IPS-20b (cell line): ENCODE results near the gene PROZ.

Source experiments
- H3K27ac ChIP-seq: one replicate; pipeline ENCODE4 v1.5.1; 2013; ENCODE audit warnings: low read length
- H3K27me3 ChIP-seq: 2 replicates; pipeline ENCODE4 v1.6.1; 2013; ENCODE audit warnings: mild to moderate bottlenecking, low read length, inconsistent platforms; ENCODE audit not compliant: insufficient read depth
- H3K36me3 ChIP-seq: 2 replicates; pipeline ENCODE4 v1.6.1; 2013; ENCODE audit warnings: low read depth, mild to moderate bottlenecking, inconsistent platforms, low read length, moderate library complexity; ENCODE audit not compliant: insufficient read depth
- H3K4me1 ChIP-seq: 2 replicates; pipeline ENCODE4 v1.6.1; 2013; ENCODE audit warnings: mild to moderate bottlenecking, control low read depth, inconsistent platforms, low read length, moderate library complexity; ENCODE audit not compliant: insufficient read depth
- H3K4me3 ChIP-seq: 2 replicates; pipeline ENCODE4 v1.5.1; 2013; ENCODE audit warnings: mild to moderate bottlenecking, low read length, inconsistent platforms
- H3K9ac ChIP-seq: 2 replicates; pipeline ENCODE4 v1.6.1; 2013; ENCODE audit warnings: low read depth, mild to moderate bottlenecking, inconsistent platforms, low read length, moderate library complexity
- H3K9me3 ChIP-seq: 2 replicates; pipeline ENCODE4 v1.6.1; 2013; ENCODE audit warnings: mild to moderate bottlenecking, low read depth, low read length, inconsistent platforms; ENCODE audit not compliant: insufficient read depth

Gene PROZ

DNA sequence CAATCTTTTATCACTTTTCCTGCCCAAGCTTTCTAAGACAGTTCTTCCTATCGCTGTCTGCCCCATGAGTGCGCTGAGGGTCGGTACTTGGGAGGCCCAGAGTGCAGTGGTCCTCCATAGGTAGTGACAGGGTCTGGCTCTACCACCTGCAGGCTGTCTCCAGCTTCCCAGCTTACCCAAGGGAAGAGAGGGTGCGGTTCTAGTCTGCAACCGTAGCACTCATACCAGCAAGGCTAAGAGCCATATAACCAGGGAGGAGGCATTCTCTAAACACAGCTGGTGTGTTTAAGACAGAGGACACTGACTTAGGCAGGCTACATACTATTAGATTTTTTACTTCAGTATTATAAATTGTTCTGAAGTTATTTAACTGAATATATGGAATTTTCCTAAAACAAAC lies 8.2 kb downstream of the PROZ start:
- Histone ChIP-seq H3K27ac (no peak overlapping the region), H3K36me3 (peaks cover 35% of the 10 kb centered on the region; the same call in 1 of the 2 replicates), H3K4me3 (no peak overlapping the region), H3K9me3 (no peaks in the 10 kb centered on the region), H3K4me1 (peaks cover 4% of the 10 kb centered on the region; the same call in 1 of the 2 replicates), H3K9ac (no peak overlapping the region), H3K27me3 (no peaks in the 10 kb centered on the region)

DNA sequence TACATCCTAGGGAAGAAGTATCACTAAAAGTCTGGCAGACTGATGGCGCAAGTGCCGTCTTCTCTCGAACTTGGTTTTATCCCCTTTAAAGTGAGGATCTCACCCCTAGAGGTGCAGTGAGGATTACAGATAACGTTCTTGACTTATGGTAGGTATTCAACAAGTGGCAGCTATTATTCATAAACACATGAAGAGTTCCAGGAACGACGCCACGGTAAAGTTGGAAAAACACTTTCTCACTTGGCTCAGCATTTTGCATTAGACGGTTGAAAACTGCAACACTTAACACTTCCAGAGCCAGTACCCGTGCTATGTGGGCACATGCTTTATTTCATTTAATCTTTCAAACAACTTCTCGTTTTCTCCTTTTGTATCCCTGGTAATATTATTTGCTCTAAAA lies 8.7 kb downstream of the PROZ start:
- Histone ChIP-seq H3K9me3 (no peaks in the 10 kb centered on the region), H3K4me1 (peaks cover 4% of the 10 kb centered on the region; the same call in 1 of the 2 replicates), H3K9ac (no peak overlapping the region), H3K4me3 (no peak overlapping the region), H3K27ac (no peak overlapping the region), H3K36me3 (peaks cover 39% of the 10 kb centered on the region; the same call in 1 of the 2 replicates), H3K27me3 (no peaks in the 10 kb centered on the region)

DNA sequence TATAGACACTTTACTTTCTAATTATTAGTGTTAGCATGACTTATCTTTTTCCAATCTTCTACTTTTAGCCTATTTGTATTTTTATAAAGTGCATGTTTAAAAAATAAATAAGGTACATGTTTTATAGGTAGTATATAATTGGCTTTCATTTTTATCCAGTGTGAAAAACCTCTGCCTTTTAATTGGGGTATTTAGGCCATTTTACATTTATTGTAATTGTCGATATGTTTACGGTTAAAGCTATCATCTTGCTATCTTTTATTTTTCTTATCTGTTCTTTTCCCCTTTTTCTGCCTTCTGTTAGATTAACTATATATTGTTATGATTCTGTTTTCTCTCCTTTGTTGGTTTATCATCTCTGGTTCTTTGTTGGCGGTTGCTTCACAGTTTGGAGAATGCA lies 9.1 kb downstream of the PROZ start:
- Histone ChIP-seq H3K27ac (no peak overlapping the region), H3K4me3 (no peak overlapping the region), H3K27me3 (no peaks in the 10 kb centered on the region), H3K9me3 (no peaks in the 10 kb centered on the region), H3K36me3 (peaks cover 43% of the 10 kb centered on the region; the same call in 1 of the 2 replicates), H3K9ac (no peak overlapping the region), H3K4me1 (peaks cover 4% of the 10 kb centered on the region; the same call in 1 of the 2 replicates)

DNA sequence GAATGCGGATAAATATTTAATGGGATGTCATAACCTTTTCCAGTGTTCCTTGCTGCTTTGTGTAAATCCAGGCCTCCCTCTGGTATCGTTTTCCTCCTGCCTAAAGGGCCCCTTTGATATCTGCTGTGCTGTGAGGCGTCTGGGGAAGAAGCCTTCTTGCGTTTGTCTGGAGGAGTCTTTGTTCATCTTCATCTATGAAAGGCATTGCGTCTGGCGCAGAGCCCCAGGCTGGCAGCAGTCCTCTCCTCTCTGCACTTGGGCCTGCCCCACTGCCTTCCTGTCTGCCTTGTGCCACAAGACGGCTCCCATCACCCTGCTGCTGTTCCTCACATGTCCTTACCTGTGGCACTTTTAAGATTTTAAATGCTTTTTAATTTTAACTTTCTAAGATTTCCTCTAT lies 9.8 kb downstream of the PROZ start:
- H3K4me3 ChIP-seq, result no peak overlapping the region
- H3K9me3 ChIP-seq, result no peaks in the 10 kb centered on the region
- H3K36me3 ChIP-seq, result peaks cover 49% of the 10 kb centered on the region; the same call in 1 of the 2 replicates
- no peaks in the 10 kb centered on the region; the same call in 1 of the 2 replicates for H3K4me1 ChIP-seq
- H3K27ac ChIP-seq, result no peak overlapping the region
- H3K27me3 ChIP-seq, result no peaks in the 10 kb centered on the region
- no peak overlapping the region for H3K9ac ChIP-seq

- Histone ChIP-seq H3K36me3 (peaks cover 55% of the 10 kb centered on the region), H3K9me3 (no peaks in the 10 kb centered on the region), H3K4me1 (no peaks in the 10 kb centered on the region), H3K9ac (no peak overlapping the region), H3K4me3 (no peak overlapping the region), H3K27ac (no peak overlapping the region), H3K27me3 (no peaks in the 10 kb centered on the region)
Measured at GRCh38 chr13:113169277-113170272, 11.1 kb downstream of the PROZ start.

GRCh38 chr13:113170511-113170910 lies 12.1 kb downstream of the PROZ start:
- H3K4me1 ChIP-seq, result no peaks in the 10 kb centered on the region
- H3K4me3 ChIP-seq, result no peak overlapping the region
- H3K27me3 ChIP-seq, result no peaks in the 10 kb centered on the region
- H3K36me3 ChIP-seq, result peaks cover 64% of the 10 kb centered on the region
- H3K9ac ChIP-seq, result no peak overlapping the region
- H3K27ac ChIP-seq, result no peak overlapping the region
- H3K9me3 ChIP-seq, result no peaks in the 10 kb centered on the region

DNA sequence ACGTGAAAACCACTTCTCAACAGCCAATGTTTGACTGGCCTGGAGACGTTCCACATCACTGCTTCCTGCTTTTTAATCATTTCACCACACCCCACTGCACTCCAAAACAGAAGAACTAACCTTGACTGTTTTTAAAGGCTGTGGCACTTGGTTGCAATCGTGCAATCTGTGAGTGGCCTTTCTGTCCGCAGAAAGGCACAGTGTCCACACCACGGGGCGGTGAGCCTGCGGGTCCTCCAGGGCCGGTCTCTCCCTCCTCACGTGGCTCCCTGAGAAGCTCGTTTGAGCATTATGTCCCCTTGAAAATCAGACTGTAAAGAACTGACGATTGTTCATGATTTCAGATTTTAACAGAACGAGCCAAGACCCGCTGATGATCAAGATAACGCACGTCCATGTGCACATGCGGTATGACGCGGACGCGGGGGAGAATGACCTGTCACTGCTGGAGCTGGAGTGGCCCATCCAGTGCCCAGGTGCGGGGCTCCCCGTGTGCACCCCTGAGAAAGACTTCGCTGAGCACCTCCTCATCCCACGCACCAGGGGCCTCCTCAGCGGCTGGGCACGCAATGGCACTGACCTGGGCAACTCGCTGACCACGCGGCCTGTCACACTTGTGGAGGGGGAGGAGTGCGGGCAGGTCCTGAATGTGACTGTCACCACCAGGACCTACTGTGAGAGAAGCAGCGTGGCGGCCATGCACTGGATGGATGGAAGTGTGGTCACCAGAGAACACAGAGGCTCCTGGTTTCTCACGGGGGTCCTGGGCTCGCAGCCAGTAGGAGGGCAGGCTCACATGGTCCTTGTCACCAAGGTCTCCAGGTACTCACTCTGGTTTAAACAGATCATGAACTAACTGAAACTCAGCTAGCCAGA lies 13.0 kb downstream of the PROZ start:
- Histone ChIP-seq H3K9me3 (no peaks in the 10 kb centered on the region), H3K4me3 (no peak overlapping the region), H3K27me3 (no peaks in the 10 kb centered on the region), H3K36me3 (peaks cover 74% of the 10 kb centered on the region), H3K9ac (no peak overlapping the region), H3K27ac (no peak overlapping the region), H3K4me1 (no peaks in the 10 kb centered on the region)

- Histone ChIP-seq H3K9ac (no peak overlapping the region), H3K4me1 (no peaks in the 10 kb centered on the region), H3K36me3 (peaks cover 82% of the 10 kb centered on the region), H3K9me3 (no peaks in the 10 kb centered on the region), H3K27ac (no peak overlapping the region), H3K4me3 (no peak overlapping the region), H3K27me3 (no peaks in the 10 kb centered on the region)
Measured at GRCh38 chr13:113172419-113172926, 14.0 kb downstream of the PROZ start.

DNA sequence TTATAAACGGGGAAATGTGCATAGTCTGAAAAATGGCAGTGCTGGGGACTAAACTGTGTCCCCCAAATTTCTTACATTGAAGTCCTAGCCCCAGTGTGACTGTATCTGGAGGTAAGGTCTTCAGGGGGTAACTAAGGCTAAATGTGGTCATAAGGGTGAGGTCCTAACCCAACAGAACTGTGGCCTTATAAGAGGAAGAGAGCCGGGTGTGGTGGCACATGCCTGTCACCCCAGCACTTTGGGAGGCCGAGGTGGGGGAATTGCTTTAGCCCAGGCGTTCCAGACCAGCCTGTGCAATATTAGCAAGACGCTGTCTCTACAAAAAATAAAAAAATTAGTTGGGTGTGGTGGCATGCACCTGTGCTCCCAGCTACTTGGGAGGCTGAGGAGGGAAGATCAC lies 17.8 kb downstream of the PROZ start:
- no peak overlapping the region for H3K4me3 ChIP-seq
- no peaks in the 10 kb centered on the region for H3K27me3 ChIP-seq
- no peak overlapping the region for H3K9ac ChIP-seq
- H3K36me3 ChIP-seq, result peaks cover 89% of the 10 kb centered on the region
- H3K27ac ChIP-seq, result no peak overlapping the region
- H3K9me3 ChIP-seq, result no peaks in the 10 kb centered on the region
- peaks cover 10% of the 10 kb centered on the region for H3K4me1 ChIP-seq

DNA sequence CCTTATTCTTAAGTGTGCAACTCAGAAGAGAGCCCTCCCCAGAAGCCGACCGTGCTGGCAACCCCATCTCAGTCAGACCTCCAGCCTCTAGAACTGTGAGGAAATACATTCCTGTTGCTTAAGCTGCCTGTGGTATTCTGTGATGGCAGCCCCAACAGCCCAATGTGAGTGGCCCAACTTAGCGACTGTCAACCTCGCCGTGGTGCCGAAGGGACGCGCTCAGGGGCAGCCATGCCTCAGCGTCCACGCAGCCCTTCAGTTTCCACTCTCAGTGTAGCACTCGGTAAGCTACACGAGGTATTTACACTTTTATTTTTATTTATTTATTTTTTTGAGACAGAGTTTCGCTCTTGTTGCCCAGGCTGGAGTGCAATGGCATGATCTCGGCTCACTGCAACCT lies 18.4 kb downstream of the PROZ start:
- H3K4me1 ChIP-seq, result peaks cover 10% of the 10 kb centered on the region
- H3K9ac ChIP-seq, result no peak overlapping the region
- H3K4me3 ChIP-seq, result no peak overlapping the region
- H3K27ac ChIP-seq, result no peak overlapping the region
- H3K27me3 ChIP-seq, result no peaks in the 10 kb centered on the region
- H3K9me3 ChIP-seq, result no peaks in the 10 kb centered on the region
- H3K36me3 ChIP-seq, result peaks cover 89% of the 10 kb centered on the region

GRCh38 chr13:113178070-113178895 lies 19.8 kb downstream of the PROZ start:
- Histone ChIP-seq H3K9me3 (no peaks in the 10 kb centered on the region), H3K36me3 (peaks cover 87% of the 10 kb centered on the region), H3K27ac (no peak overlapping the region), H3K4me1 (peaks cover 10% of the 10 kb centered on the region), H3K9ac (0 out of 2 replicates have a peak overlapping the region, but pooled peaks have one; percentile 28), H3K27me3 (no peaks in the 10 kb centered on the region), H3K4me3 (no peak overlapping the region)
